SK-N-MC (cell line): ENCODE measurements around the gene DAPK1.

Experiments used
- FOXP2 ChIP-seq: optimal IDR thresholded peaks from 2 replicates; pipeline ENCODE3; 2011; ENCODE audit warnings: mild to moderate bottlenecking, moderate library complexity; ENCODE audit not compliant: insufficient read depth; ENCODE audit errors: extremely low read length, control extremely low read depth
- POLR2AphosphoS5 ChIP-seq: IDR thresholded peaks from 2 replicates; pipeline ENCODE4 v1.6.1; 2012; ENCODE audit warnings: mild to moderate bottlenecking, low read depth, low read length, borderline replicate concordance

DNA sequence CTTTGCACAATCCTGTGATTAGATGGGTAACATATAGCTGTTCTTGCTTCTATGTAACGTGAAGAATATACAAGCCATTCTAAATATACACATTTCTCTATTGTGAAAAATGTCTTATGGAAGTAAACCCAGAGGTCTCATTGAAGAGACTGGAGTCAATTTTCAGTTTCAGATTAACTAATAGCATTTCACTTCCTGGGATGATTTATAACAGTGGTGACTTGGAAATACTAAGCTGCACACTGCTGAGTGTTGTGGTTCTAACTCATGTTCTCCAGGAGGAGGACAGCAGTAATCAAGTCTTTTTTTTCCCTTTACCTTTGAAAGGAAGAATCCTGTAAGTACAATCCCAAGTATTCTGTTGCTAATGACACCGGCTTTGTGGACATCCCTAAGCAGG lies 231.6 kb downstream of the DAPK1 start:
- TF ChIP-seq POLR2AphosphoS5 (no peak), FOXP2 (no peak)
